T-helper 9 cell (primary cell): ENCODE data around the gene PARD3.

Source experiments
- DNase-seq: peaks from one replicate; pipeline ENCODE4 v3.0.0-alpha.2; 2020

The PARD3 gene

GRCh38 chr10:34141032-34141680 lies 673.9 kb downstream of the PARD3 start:
- no peak for DNase-seq

GRCh38 chr10:34139559-34139958 lies 675.5 kb downstream of the PARD3 start:
- DNase-seq = no peak

- DNase-seq = no peak
Measured at GRCh38 chr10:34137955-34138354, 677.1 kb downstream of the PARD3 start.

- no peak for DNase-seq
Measured at GRCh38 chr10:34137201-34137600, 677.9 kb downstream of the PARD3 start.

GRCh38 chr10:34135515-34135914 lies 679.6 kb downstream of the PARD3 start:
- DNase-seq = no peak

- DNase-seq = no peak
Measured at GRCh38 chr10:34134602-34135001, 680.5 kb downstream of the PARD3 start.

- DNase-seq = no peak
Measured at GRCh38 chr10:34133406-34133805, 681.7 kb downstream of the PARD3 start.

GRCh38 chr10:34131152-34131551 lies 683.9 kb downstream of the PARD3 start:
- DNase-seq = no peak

- no peak for DNase-seq
Measured at GRCh38 chr10:34127676-34128075, 687.4 kb downstream of the PARD3 start.

- DNase-seq = no peak
Measured at GRCh38 chr10:34126371-34127151, 688.5 kb downstream of the PARD3 start.

GRCh38 chr10:34125702-34126101 lies 689.4 kb downstream of the PARD3 start:
- DNase-seq = no peak

- no peak for DNase-seq
Measured at GRCh38 chr10:34124522-34125035, 690.5 kb downstream of the PARD3 start.

- DNase-seq = no peak
Measured at GRCh38 chr10:34121781-34122622, 693.1 kb downstream of the PARD3 start.

GRCh38 chr10:34121125-34121753 lies 693.9 kb downstream of the PARD3 start:
- DNase-seq = no peak

GRCh38 chr10:34119456-34119855 lies 695.6 kb downstream of the PARD3 start:
- DNase-seq = no peak

GRCh38 chr10:34116681-34117271 lies 698.3 kb downstream of the PARD3 start:
- no peak for DNase-seq

- no peak for DNase-seq
Measured at GRCh38 chr10:34116220-34116641, 698.9 kb downstream of the PARD3 start.

GRCh38 chr10:34114914-34115313 lies 700.2 kb downstream of the PARD3 start:
- DNase-seq = no peak

GRCh38 chr10:34113504-34114225 lies 701.4 kb downstream of the PARD3 start:
- no peak for DNase-seq

- DNase-seq = no peak
Measured at GRCh38 chr10:34112171-34112782, 702.8 kb downstream of the PARD3 start.

GRCh38 chr10:34111179-34111578 lies 703.9 kb downstream of the PARD3 start:
- DNase-seq = no peak
